Keratinocyte (primary cell): Measurements from ENCODE around the gene PRKCE.

ENCODE experiments used
- EZH2 ChIP-seq: IDR thresholded peaks from one replicate; pipeline ENCODE4 v1.6.1; 2012; ENCODE audit warnings: inconsistent platforms, mild to moderate bottlenecking, low read length, moderate library complexity
- TF ChIP-seq, protein P1 (sequence below), 3 experiments: IDR thresholded peaks in 1 of 3; conservative IDR thresholded peaks in 1 of 3; optimal IDR thresholded peaks in 1 of 3; 2 replicates in 2 of 3; 3 replicates in 1 of 3; pipeline versions ENCODE3 to v1.5.1; 2011; ENCODE audit warnings: low read length in 3 of 3, mild to moderate bottlenecking in 3 of 3, moderate library complexity in 2 of 3, control low read depth in 1 of 3, inconsistent platforms in 1 of 3; ENCODE audit not compliant: insufficient read depth in 2 of 3; ENCODE audit errors: extremely low read depth in 1 of 3

DNA sequence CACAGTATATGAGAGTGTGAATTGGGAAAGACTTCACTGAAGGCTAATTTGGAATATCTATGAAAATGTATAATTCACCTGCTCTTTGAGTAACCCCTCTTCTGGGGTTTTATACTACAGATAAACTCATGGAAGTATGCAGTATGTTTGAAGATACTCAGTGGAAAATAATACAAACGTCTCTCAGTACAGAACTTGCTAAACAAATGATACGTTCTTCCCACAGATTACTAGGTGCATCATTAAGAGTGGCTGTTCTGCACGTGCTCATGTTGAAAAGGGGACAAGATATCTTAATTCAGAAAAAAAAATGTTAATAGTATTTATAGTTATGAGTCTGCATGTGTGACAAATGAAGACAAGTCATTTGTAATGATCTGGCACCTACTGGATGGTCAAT is 575.5 kb downstream of the PRKCE start:
- TF ChIP-seq, protein P1, sequence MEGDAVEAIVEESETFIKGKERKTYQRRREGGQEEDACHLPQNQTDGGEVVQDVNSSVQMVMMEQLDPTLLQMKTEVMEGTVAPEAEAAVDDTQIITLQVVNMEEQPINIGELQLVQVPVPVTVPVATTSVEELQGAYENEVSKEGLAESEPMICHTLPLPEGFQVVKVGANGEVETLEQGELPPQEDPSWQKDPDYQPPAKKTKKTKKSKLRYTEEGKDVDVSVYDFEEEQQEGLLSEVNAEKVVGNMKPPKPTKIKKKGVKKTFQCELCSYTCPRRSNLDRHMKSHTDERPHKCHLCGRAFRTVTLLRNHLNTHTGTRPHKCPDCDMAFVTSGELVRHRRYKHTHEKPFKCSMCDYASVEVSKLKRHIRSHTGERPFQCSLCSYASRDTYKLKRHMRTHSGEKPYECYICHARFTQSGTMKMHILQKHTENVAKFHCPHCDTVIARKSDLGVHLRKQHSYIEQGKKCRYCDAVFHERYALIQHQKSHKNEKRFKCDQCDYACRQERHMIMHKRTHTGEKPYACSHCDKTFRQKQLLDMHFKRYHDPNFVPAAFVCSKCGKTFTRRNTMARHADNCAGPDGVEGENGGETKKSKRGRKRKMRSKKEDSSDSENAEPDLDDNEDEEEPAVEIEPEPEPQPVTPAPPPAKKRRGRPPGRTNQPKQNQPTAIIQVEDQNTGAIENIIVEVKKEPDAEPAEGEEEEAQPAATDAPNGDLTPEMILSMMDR (optimal IDR thresholded peaks at IDR 0.05 in 1 of 3, IDR thresholded peaks at IDR 0.05 in 1 of 3, conservative IDR thresholded peaks at IDR 0.05 in 1 of 3; ENCODE audit: extremely low read depth in 1 of 3, insufficient read depth in 2 of 3, low read length in 3 of 3) = no peak
- TF ChIP-seq EZH2 = no peak
